NOMO-1 (cell line): ENCODE data around the gene SLC52A1.
"Not testable (repeated sequence)": the region's sequence is repeated elsewhere in the genome, so short reads cannot be mapped to it uniquely, and the experiment has no call there.

Experiments
- DNase-seq, 2 experiments: peaks; one replicate each; lab custom pipeline; 2025; ENCODE audit not compliant: unreplicated experiment in 2 of 2; lab: John Stamatoyannopoulos, UW

Gene SLC52A1

GRCh38 chr17:5035315-5035714 is at the start of gene SLC52A1:
TSS of gene SLC52A1 (minus strand) at chr17:5035426. CDS start at chr17:5034606, 820 bp downstream.
- DNase-seq: no peak

- no peak for DNase-seq
Measured at GRCh38 chr17:5080591-5080990, 45.4 kb upstream of the SLC52A1 start.

- DNase-seq: peak; percentile 74 to 75
Measured at GRCh38 chr17:5078106-5079028, 43.1 kb upstream of the SLC52A1 start, which contains the start of gene ZFP3. TSS of gene ZFP3 (plus strand) at chr17:5078467. CDS start at chr17:5091505, 13,038 bp downstream.

- DNase-seq: no peak
Measured at GRCh38 chr17:5077781-5078105, 42.5 kb upstream of the SLC52A1 start.

GRCh38 chr17:5077275-5077674 is 42.0 kb upstream of the SLC52A1 start:
- not testable (repeated sequence) for DNase-seq

GRCh38 chr17:5075472-5075871 is 40.2 kb upstream of the SLC52A1 start:
- not testable (repeated sequence) for DNase-seq

GRCh38 chr17:5069724-5070123 is 34.5 kb upstream of the SLC52A1 start:
- DNase-seq: no peak

- DNase-seq: no peak
Measured at GRCh38 chr17:5068236-5068635, 33.0 kb upstream of the SLC52A1 start.

GRCh38 chr17:5065227-5065744 is 30.1 kb upstream of the SLC52A1 start:
- DNase-seq: no peak

GRCh38 chr17:5055543-5055942 is 20.3 kb upstream of the SLC52A1 start:
- DNase-seq: no peak

GRCh38 chr17:5050278-5050677 is 15.1 kb upstream of the SLC52A1 start:
- DNase-seq: no peak

GRCh38 chr17:5049314-5049841 is 14.2 kb upstream of the SLC52A1 start:
- DNase-seq: no peak

- DNase-seq: no peak
Measured at GRCh38 chr17:5047446-5047845, 12.2 kb upstream of the SLC52A1 start.

GRCh38 chr17:5045496-5045895 is 10.3 kb upstream of the SLC52A1 start:
- DNase-seq: no peak

- no peak for DNase-seq
Measured at GRCh38 chr17:5044630-5045029, 9.4 kb upstream of the SLC52A1 start.

- no peak for DNase-seq
Measured at GRCh38 chr17:5043524-5043923, 8.3 kb upstream of the SLC52A1 start.

- no peak for DNase-seq
Measured at GRCh38 chr17:5042157-5043022, 7.2 kb upstream of the SLC52A1 start.

GRCh38 chr17:5034651-5035050 is 575 bp downstream of the SLC52A1 start:
- DNase-seq: no peak

- no peak for DNase-seq
Measured at GRCh38 chr17:5034063-5034462, 1.2 kb downstream of the SLC52A1 start.

GRCh38 chr17:5033352-5034015 is 1.7 kb downstream of the SLC52A1 start:
- DNase-seq: no peak

- no peak for DNase-seq
Measured at GRCh38 chr17:5032865-5033264, 2.4 kb downstream of the SLC52A1 start.
